Common myeloid progenitor, CD34-positive (primary cell): Measurements from ENCODE around the gene NOVA1.

Source experiments
- CTCF ChIA-PET: fragments of 350-600 bp; sonication (Branson Sonifier 250); formaldehyde crosslinking; loops from one replicate; lab custom pipeline; 2021; ENCODE audit warnings: antibody characterized with exemption; lab: Charles Lee
- POLR2A ChIA-PET: fragments of 350-600 bp; sonication (Branson Sonifier 250); formaldehyde crosslinking; loops from one replicate; lab custom pipeline; 2021; ENCODE audit warnings: antibody characterized with exemption; lab: Charles Lee
- DNase-seq, 3 donors: peaks; one replicate each; pipeline versions ENCODE4 v3.0.0 to v3.0.0-alpha.2; 2013
- H3K27ac ChIP-seq, 2 experiments: 1 replicate in 1 of 2; 2 replicates in 1 of 2; pipeline ENCODE4 v1.7.0; 2013; ENCODE audit warnings: inconsistent platforms in 2 of 2, low read length in 2 of 2, mild to moderate bottlenecking in 2 of 2, low read depth in 1 of 2, moderate library complexity in 1 of 2; ENCODE audit not compliant: severe bottlenecking in 2 of 2, insufficient read depth in 1 of 2, poor library complexity in 1 of 2
- H3K27me3 ChIP-seq, 5 experiments: replicated peaks in 2 of 5; 1 replicate in 3 of 5; 2 replicates in 2 of 5; pipeline versions ENCODE4 v1.6.1 to v1.7.0; 2013; ENCODE audit warnings: low read length in 4 of 5, mild to moderate bottlenecking in 2 of 5, moderate library complexity in 2 of 5, inconsistent platforms in 1 of 5; ENCODE audit not compliant: insufficient read depth in 5 of 5, control insufficient read depth in 4 of 5
- H3K36me3 ChIP-seq, 4 experiments: 1 replicate in 2 of 4; 2 replicates in 2 of 4; pipeline versions ENCODE4 v1.6.1 to v1.7.0; 2013; ENCODE audit warnings: low read length in 3 of 4, control low read depth in 1 of 4, mild to moderate bottlenecking in 1 of 4; ENCODE audit not compliant: control insufficient read depth in 4 of 4, insufficient read depth in 4 of 4
- H3K4me1 ChIP-seq, 4 experiments: 1 replicate in 3 of 4; 2 replicates in 1 of 4; pipeline versions ENCODE4 v1.6.1 to v1.7.1; 2013; ENCODE audit warnings: low read length in 3 of 4, mild to moderate bottlenecking in 3 of 4, control low read depth in 1 of 4, inconsistent platforms in 1 of 4, moderate library complexity in 1 of 4; ENCODE audit not compliant: control insufficient read depth in 4 of 4, insufficient read depth in 4 of 4; ENCODE audit errors: control extremely low read depth in 1 of 4
- H3K4me3 ChIP-seq, 7 experiments: 1 replicate in 4 of 7; 2 replicates in 3 of 7; pipeline versions ENCODE4 v1.5.1 to v1.7.0; 2013; ENCODE audit warnings: mild to moderate bottlenecking in 7 of 7, low read length in 6 of 7, moderate library complexity in 6 of 7, inconsistent platforms in 2 of 7, low read depth in 2 of 7, control low read depth in 1 of 7; ENCODE audit not compliant: insufficient read depth in 4 of 7, control insufficient read depth in 1 of 7; ENCODE audit errors: extremely low read depth in 1 of 7
- H3K9me3 ChIP-seq, 5 experiments: 1 replicate in 4 of 5; 2 replicates in 1 of 5; pipeline versions ENCODE4 v1.6.1 to v1.7.1; 2013; ENCODE audit warnings: low read length in 4 of 5, mild to moderate bottlenecking in 2 of 5, inconsistent platforms in 1 of 5, low read depth in 1 of 5, moderate library complexity in 1 of 5; ENCODE audit not compliant: control insufficient read depth in 4 of 5, insufficient read depth in 2 of 5; ENCODE audit errors: control extremely low read depth in 1 of 5
- WGBS: methylation state at CpG from one replicate; pipeline ENCODE4 v1.1.5; 2013; ENCODE audit not compliant: insufficient coverage; 5-methylcytosine and 5-hydroxymethylcytosine counted together

NOVA1 gene

DNA sequence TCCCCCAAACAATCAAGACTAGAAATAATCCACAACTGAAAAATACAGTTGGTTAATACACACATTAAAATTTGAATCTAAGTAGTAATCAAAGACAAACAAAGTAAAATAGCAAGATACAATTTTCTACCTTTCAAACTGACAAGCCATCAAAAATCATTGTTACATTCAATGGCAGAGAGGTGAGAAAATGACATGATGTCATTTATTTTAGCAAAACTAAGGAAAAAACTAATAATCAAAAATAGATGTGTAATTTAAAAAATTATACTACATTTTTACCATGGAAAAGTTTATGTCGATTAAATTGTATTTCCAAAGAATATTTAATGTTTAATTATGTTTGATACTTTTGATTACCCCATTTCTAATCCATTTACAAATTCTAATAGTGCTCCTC lies 59.7 kb downstream of the NOVA1 start:
- H3K36me3 ChIP-seq: no peaks in the 10 kb centered on the region
- H3K4me3 ChIP-seq: no peak overlapping the region
- CTCF ChIA-PET: no interaction called here
- no peaks in the 10 kb centered on the region for H3K4me1 ChIP-seq
- no peaks in the 10 kb centered on the region for H3K9me3 ChIP-seq
- DNase-seq: no peak
- no peaks in the 10 kb centered on the region for H3K27me3 ChIP-seq
- no CpG with 5 or more reads among the region's 1 CpG for WGBS
- H3K27ac ChIP-seq: no peak overlapping the region
- POLR2A ChIA-PET: no interaction called here

GRCh38 chr14:26531894-26532293 lies 65.9 kb downstream of the NOVA1 start:
- no CpG with 5 or more reads among the region's 3 CpGs for WGBS
- Histone ChIP-seq H3K27ac (no peak overlapping the region), H3K36me3 (no peaks in the 10 kb centered on the region), H3K9me3 (no peaks in the 10 kb centered on the region), H3K4me1 (no peaks in the 10 kb centered on the region), H3K27me3 (no peaks in the 10 kb centered on the region), H3K4me3 (no peak overlapping the region)
- POLR2A ChIA-PET: no interaction called here
- CTCF ChIA-PET: no interaction called here
- no peak for DNase-seq

GRCh38 chr14:26528415-26529182 lies 69.2 kb downstream of the NOVA1 start:
- no peak overlapping the region for H3K4me3 ChIP-seq
- H3K9me3 ChIP-seq: no peaks in the 10 kb centered on the region
- WGBS: 96% methylated on average over 4 of the region's 7 CpGs
- H3K27me3 ChIP-seq: no peaks in the 10 kb centered on the region
- H3K4me1 ChIP-seq: no peaks in the 10 kb centered on the region
- CTCF ChIA-PET: no interaction called here
- DNase-seq: no peak
- H3K27ac ChIP-seq: no peak overlapping the region
- POLR2A ChIA-PET: no interaction called here
- H3K36me3 ChIP-seq: no peaks in the 10 kb centered on the region

GRCh38 chr14:26527095-26527494 lies 70.7 kb downstream of the NOVA1 start:
- DNase-seq: no peak
- WGBS: 88% methylated on average over 2 of the region's 3 CpGs
- no peak overlapping the region for H3K4me3 ChIP-seq

GRCh38 chr14:26526137-26526536 lies 71.7 kb downstream of the NOVA1 start:
- POLR2A ChIA-PET: no interaction called here
- CTCF ChIA-PET: no interaction called here
- Histone ChIP-seq H3K27me3 (no peaks in the 10 kb centered on the region), H3K4me1 (no peaks in the 10 kb centered on the region), H3K27ac (no peak overlapping the region), H3K4me3 (no peak overlapping the region), H3K36me3 (no peaks in the 10 kb centered on the region), H3K9me3 (no peaks in the 10 kb centered on the region)
- no peak for DNase-seq
- no CpG with 5 or more reads among the region's 1 CpG for WGBS

More at GRCh38 chr14:26527095-26527494, 70.7 kb downstream of the NOVA1 start:
- Histone ChIP-seq H3K9me3 (no peaks in the 10 kb centered on the region), H3K27ac (no peak overlapping the region), H3K27me3 (no peaks in the 10 kb centered on the region), H3K36me3 (no peaks in the 10 kb centered on the region), H3K4me1 (no peaks in the 10 kb centered on the region)
- ChIA-PET POLR2A (no interaction called here), CTCF (no interaction called here)

DNA sequence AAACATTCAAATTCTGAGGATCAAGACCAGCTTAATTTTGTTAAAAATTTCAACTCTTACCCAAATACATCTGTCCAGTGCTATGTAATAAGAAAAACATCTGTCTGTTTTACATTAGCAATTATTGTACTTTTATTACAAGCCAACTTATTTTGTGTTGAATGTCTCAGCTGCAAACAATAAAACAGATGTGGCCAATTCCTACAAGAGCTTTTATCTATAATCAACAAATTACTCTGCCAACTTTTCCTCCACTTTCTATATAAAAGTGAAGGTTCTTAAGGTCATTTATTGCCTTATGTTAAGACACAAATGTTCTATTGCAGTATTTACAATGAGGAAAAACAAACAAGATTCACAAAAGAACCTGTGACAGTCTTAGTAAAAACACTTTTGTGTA lies 72.7 kb downstream of the NOVA1 start:
- H3K27me3 ChIP-seq: no peaks in the 10 kb centered on the region
- CTCF ChIA-PET: no interaction called here
- DNase-seq: no peak
- no peaks in the 10 kb centered on the region for H3K4me1 ChIP-seq
- no peak overlapping the region for H3K4me3 ChIP-seq
- H3K27ac ChIP-seq: no peak overlapping the region
- H3K9me3 ChIP-seq: no peaks in the 10 kb centered on the region
- H3K36me3 ChIP-seq: no peaks in the 10 kb centered on the region
- POLR2A ChIA-PET: no interaction called here

GRCh38 chr14:26522967-26523366 lies 74.9 kb downstream of the NOVA1 start:
- no peaks in the 10 kb centered on the region for H3K9me3 ChIP-seq
- no peak overlapping the region for H3K27ac ChIP-seq
- H3K4me1 ChIP-seq: no peaks in the 10 kb centered on the region
- DNase-seq: no peak
- no peak overlapping the region for H3K4me3 ChIP-seq
- CTCF ChIA-PET: no interaction called here
- no peaks in the 10 kb centered on the region for H3K27me3 ChIP-seq
- POLR2A ChIA-PET: no interaction called here
- whole genome bisulfite sequencing: 100% methylated on average over 1 of the region's 2 CpGs
- H3K36me3 ChIP-seq: no peaks in the 10 kb centered on the region
